GM13977 (cell line): Measurements from ENCODE around the gene ANKDD1A.
A peak's percentile ranks its signal among the peaks of the same experiment; 100 is the strongest.

ENCODE experiments used
- DNase-seq: peaks from one replicate; pipeline ENCODE4 v3.0.0; 2012; ENCODE audit warnings: low spot score
- in situ Hi-C: fragments of 300-500 bp; cut with MboI; formaldehyde crosslinking; loops from one replicate; pipeline ENCODE4 v1.12.0; 2022; ENCODE audit warnings: low sequenced_read_pairs, low pct_unique_long_range_greater_than_20kb, mixed read lengths, inconsistent platforms; ENCODE audit not compliant: unreplicated experiment
- TF ChIP-seq, protein P1 (sequence below): IDR thresholded peaks from 2 replicates; pipeline ENCODE4 v1.5.1; 2012; ENCODE audit warnings: mild to moderate bottlenecking, control low read depth; ENCODE audit not compliant: insufficient read depth; ENCODE audit errors: extremely low read depth, missing control alignments

ANKDD1A gene

DNA sequence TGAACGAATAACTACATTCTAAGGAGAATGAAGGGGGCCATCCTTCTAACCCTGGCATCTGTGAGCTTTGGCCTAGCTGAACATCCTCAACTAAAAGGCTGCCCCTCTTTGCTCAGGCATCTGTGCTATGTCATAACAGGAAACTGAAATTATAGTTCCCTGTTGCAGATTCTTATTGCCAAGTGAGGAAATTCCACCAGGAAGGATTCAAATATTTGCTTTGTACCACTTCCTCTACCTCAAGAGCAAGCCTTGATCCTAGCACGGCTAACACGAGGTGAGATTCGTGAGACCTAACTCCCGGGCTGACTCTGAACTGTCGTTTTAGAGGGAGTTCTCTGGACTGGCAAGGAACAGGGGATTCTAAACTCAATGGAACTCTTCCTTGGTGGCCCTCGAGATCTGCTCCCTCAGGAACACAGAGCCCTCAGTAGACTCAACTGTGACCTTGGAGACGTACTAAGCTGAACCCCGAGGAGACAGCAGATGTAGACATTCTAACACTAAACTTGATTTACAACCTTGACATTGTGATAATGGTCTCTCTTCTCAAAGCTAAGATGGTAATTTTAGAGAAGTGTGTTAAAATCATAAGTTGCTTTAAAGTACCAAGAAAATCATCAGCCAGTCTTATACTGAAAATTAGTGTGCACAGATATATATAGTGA lies 73.8 kb downstream of the ANKDD1A start:
- in situ Hi-C loops, result no loop called here
- DNase-seq, result no peak
- TF ChIP-seq, protein P1, sequence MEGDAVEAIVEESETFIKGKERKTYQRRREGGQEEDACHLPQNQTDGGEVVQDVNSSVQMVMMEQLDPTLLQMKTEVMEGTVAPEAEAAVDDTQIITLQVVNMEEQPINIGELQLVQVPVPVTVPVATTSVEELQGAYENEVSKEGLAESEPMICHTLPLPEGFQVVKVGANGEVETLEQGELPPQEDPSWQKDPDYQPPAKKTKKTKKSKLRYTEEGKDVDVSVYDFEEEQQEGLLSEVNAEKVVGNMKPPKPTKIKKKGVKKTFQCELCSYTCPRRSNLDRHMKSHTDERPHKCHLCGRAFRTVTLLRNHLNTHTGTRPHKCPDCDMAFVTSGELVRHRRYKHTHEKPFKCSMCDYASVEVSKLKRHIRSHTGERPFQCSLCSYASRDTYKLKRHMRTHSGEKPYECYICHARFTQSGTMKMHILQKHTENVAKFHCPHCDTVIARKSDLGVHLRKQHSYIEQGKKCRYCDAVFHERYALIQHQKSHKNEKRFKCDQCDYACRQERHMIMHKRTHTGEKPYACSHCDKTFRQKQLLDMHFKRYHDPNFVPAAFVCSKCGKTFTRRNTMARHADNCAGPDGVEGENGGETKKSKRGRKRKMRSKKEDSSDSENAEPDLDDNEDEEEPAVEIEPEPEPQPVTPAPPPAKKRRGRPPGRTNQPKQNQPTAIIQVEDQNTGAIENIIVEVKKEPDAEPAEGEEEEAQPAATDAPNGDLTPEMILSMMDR, result no peak

DNA sequence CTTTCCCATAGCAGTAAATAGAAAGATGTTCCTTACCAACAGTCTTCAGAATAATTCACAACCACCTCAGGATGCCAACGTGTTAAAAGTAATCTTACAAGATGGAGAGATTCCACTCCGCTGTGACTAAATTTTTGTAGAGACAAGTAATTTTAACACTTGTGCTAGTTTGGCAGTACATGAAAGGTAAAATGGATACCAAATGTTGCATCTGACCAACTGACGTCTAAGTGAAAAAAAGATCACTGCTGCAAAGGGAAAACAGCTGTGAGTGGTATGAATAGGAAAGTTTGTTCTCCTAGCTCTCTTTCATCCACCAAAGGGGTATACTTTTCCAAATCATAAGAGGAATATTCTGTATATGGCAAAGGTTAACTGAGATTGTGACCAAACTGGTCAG lies 75.4 kb downstream of the ANKDD1A start:
- in situ Hi-C loops, result no loop called here
- DNase-seq, result no peak
- TF ChIP-seq, protein P1, result no peak

DNA sequence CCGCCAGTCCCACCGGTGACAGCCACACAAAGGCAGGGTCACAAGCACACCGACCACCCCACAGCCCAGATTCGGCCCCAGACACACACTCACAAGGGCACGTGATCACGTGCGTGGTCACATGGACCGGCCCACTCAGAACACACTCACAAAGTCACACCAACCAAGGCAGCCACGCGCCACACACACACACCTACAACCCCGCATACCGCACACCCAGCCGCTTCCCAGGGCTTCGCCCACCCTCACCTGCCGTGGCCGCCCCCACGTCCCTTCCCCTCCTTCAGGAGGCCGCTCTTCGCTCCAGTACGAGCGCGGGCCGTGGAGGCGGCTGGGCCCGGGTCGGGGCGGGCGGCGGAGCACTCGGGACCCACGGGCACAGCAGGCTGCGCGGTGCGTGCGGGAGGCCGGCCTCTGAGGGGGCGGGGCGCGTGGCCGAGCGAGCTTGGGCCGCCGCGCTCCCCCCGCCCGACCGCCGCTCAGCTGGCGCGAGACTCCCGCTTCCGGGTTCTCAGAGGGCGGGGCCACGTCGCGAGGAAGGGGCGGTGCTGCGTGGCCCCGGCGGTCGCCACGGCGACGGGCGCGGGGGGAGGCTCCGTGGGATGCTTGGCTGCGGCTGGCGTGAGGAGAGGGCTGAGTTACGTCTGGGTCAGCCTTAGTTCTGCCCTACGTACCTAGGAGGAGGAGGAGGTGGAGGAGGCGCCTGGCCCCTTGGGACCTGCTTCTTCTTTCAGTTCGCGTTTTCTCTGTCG lies 77.9 kb downstream of the ANKDD1A start, which contains the start of gene SPG21:
Gene SPG21 (minus strand): TSS at position 499 of the 752 bp plus-strand sequence. CDS start 6,345 bp downstream, outside the sequence.
- in situ Hi-C loops, result no loop called here
- TF ChIP-seq, protein P1, result no peak
- DNase-seq, result peak; percentile 96

DNA sequence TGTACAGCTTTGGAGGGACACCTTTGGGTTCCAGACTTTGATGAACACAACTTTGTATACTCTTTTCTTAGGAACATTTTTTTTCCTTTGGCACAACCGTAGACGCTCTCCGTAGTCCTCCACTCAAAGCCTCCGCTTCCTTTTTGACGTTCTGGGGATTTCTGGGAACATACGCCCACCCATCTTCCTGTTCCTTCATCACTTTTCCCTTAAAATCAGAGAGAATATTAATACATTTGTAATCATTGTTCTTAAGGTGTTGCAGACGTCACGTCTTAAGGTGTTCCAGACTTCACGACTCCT lies 78.4 kb downstream of the ANKDD1A start:
- TF ChIP-seq, protein P1, result no peak
- in situ Hi-C loops, result no loop called here
- DNase-seq, result no peak

- in situ Hi-C loops, result no loop called here
- no peak for DNase-seq
- TF ChIP-seq, protein P1, result no peak
Measured at GRCh38 chr15:64991536-64992135, 79.9 kb downstream of the ANKDD1A start.

DNA sequence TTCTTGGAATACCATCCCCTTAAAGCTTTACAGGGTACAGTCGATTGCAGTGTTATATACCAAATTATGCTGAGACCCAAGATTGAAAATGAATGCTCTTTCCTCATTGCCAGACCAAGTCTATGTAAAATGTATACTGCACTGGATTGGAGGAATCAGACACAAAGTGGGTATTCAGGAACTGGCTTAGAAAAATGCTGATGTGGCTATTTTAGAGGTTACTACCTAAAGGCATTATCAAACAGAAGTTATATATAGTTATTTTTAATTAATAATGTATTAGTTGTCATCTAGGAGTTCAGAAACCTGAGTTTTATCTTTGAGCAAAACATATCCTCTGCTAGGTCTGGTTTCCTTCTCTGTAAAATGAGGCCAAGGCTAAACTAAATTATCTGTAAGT lies 81.6 kb downstream of the ANKDD1A start:
- TF ChIP-seq, protein P1, result no peak
- in situ Hi-C loops, result no loop called here

More for the DNA sequence above, 81.6 kb downstream of the ANKDD1A start:
- no peak for DNase-seq
